Skin of body (tissue), 2 donors: Measurements from ENCODE around the gene HDAC4. TPM values are rescaled to one million over a fixed set of nuclear protein-coding genes. Genes with fewer than 3 reads are reported as not detected.
A peak's percentile ranks its signal among the peaks of the same experiment; 100 is the strongest.

Experiments used
- DNase-seq: peaks from one replicate; lab custom pipeline; 2025; lab: John Stamatoyannopoulos, UW
- total RNA-seq: library from RNA; depleted of rRNA; stranded (reverse); fragments of >200 nt; gene quantifications from one replicate; pipeline ENCODE4 v1.2.3, GENCODE V29; 2014

HDAC4 gene
- total RNA-seq, 1 donor from 2014 or later, result 22.8 TPM

- DNase-seq, result no peak
Measured at GRCh38 chr2:239102266-239102665, 298.6 kb downstream of the HDAC4 start.

DNA sequence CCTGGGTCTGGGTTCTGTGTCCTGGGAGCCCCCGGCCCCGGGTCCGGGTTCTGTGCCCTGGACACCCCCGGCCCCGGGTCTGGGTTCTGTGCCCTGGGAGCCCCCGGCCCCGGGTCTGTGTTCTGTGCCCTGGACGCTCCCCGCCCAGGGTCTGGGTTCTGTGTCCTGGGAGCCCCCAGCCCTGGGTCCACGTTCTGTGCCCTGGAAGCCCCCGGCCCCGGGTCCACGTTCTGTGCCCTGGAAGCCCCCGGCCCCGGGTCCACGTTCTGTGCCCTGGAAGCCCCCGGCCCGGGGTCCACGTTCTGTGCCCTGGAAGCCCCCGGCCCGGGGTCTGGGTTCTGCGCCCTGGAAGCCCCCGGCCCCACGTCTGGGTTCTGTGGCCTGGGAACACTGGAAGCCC, 299.0 kb downstream of the HDAC4 start:
- no peak for DNase-seq

DNA sequence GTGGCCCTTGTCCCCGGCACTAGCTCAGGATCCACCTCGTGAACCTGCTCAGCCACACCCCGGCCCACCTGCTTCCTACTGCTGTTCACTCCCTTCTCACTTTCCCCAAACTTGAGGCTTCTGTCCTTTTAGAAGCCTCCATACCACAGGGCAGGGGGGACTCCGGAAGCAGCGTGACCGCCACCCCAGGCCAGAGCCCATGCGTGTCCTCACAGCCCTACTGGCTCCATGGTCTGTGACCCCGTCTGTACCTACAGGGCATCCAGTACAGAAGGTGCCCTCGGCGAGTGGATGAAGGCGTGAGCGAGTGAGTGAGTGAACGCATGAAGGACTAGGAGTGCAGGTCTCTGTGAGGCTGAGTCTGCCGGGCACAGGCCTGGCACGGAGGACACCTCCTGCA, 299.7 kb downstream of the HDAC4 start:
- DNase-seq, result no peak

- no peak for DNase-seq
Measured at GRCh38 chr2:239099474-239099873, 301.3 kb downstream of the HDAC4 start.

DNA sequence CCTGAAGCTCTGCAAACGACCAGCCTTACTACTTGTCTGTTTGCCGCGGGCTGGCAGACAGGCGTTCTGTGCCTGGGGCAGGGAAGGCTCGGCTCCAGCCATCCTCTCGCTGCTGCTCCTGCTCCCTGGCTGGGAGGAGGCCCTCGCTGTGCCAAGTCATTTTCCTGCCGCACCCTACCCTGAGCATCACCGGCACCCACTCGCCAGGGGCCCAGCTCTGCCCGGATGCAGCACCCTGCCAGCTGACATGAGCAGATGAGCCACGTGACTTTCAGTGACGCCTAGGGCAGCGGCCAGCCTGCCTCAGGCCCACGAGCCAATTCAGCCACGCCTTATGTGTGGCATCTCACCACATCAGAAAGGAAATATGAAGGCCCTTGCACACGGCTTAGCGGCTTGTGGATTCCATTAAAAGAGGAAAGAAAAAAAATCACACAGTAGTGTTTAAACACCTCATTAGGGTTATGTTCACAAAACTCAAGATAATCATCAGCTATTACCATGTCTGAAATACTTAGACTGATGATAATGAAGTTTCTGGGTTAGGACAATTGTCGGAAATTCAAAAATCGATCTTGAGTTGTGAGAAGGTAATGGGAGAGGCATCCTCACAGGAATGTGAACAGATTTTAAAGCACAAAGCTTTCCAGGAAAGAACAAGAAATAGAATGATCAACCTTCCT, 302.4 kb downstream of the HDAC4 start:
- no peak for DNase-seq

DNA sequence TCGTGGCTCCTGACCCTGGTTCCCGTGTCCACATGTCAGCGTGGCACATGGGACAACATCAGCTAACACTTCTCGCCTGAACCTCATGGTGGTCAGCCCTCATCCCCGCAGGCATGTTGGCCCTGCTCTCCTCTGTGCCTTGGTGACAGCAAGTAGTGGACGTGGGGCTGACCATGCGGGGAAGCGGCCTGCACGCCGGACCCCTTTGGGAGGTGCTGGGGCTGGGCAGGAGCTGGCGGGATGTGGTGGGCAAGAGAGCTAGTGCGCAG, 303.5 kb downstream of the HDAC4 start:
- DNase-seq, result no peak

- no peak for DNase-seq
Measured at GRCh38 chr2:239096676-239097427, 304.0 kb downstream of the HDAC4 start.

DNA sequence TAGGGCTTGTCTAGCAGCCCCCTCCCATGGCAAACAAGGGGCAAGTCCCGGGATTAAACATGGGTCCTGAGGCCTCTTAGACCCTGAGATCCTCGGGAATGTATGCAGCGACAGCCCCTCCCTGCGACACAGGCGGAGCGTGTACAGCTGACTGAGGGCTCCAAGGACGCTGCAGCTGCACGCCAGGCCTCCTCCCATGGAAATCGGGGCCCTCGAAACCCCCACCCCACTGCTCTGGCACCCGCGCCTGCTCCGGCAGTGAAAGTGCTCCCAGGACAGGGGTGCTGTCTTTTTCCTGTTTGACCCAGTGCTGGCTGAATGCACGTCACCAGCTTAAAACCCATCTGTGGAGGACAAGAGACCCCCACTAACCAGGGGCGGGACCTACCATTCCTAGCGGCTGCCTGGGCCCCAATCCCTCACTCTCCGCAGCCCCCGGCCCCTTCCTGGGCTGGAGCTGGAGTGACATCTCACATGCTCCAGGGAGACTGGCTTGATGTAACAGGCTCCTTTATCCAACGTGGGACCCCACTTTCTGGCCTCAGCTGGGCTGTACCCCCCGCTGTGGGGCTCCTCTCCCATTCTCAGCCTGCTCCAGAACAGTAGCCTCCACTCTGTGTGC, 305.2 kb downstream of the HDAC4 start:
- peak; percentile 46 for DNase-seq

DNA sequence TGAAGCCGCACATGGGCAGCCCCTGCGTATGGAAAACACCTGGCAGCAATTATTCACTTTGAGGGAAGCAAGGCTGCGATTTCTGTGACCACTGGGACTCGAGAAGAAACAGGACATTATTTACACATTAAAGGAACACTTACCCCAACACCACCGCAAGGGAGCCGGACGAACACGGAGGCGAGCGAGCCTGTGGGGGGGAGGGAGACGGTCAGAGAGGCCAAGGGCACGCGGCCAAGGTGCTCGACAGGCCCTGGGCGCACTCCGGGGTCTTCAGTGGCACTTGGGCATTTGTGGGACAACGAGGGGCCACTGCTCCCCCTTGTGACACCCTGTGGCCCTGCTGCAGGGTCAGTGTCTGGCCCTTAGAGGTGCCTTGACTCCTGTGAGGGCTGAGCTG, 306.0 kb downstream of the HDAC4 start:
- DNase-seq, result no peak

DNA sequence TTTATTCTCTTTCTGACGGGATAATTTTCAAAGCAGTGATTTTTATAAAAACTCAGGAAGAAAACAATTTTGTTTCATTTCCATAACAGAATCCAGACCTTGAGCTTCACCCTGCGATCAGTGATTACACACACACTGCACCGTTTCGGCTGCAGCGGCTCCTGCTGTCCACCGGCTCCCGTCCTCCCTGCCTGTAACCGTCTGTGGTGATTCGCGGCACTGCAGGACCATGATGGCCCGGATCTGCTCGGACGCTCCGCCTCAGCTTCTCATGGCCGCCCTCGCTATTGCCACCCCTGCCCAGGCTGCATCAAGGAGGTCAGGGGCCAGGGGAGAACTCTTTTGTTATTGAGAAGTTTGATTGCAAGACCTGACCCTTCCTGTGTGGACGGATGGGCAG, 306.9 kb downstream of the HDAC4 start:
- no peak for DNase-seq

DNA sequence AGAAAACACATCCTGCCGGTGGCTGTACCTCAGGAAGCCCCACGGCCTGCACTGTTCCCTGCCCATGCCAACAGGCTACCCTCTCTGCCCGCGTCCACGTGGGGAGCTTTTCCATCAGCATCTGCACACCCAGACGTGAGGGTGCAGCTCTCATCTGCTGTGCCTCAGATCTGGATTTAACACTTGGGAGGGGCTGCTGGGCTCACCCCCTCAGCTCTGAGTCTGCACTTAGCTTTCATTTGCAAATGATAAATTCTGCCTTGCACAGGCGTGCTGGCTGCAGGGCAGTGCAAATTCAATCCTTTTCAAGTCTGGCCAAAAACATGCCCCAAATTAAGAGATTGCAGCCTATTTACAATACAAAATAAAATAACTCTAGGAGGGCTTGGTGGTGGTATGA, 307.3 kb downstream of the HDAC4 start:
- no peak for DNase-seq

GRCh38 chr2:239092571-239093294, 308.1 kb downstream of the HDAC4 start:
- no peak for DNase-seq

GRCh38 chr2:239089884-239090283, 310.9 kb downstream of the HDAC4 start:
- DNase-seq, result no peak

DNA sequence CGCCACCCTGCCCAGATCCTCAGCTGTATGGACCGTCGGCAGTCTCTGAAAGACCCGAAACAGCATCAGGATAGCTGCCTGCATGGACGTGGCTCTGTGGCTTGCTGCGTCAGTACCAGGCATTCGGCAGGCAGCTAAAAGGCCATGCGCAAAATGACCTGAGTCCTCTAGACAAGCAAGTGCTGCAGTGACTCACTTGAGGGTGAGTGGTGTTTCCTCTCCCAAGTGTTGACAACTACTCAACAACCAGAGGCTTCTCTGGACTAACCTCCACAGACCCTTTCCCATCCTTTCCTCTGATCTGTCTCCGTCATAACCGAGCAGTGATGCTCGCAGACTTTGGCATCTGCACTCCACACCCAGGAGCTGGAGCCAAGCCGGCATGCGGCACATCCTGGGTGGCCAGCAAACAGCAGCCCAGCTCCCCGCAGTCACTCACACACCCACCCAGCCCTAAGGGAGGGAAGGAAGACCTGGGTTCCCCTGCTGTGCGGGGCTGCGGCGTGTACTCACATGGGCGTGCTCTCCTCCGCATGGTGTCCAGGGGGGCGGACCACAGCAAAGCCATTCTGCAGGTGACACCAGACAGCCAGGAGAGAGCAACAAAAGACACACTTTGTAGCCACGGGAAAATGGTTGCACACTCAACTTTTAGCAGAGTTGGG, 313.6 kb downstream of the HDAC4 start:
- no peak for DNase-seq

- no peak for DNase-seq
Measured at GRCh38 chr2:239086325-239087020, 314.3 kb downstream of the HDAC4 start.

GRCh38 chr2:239085201-239085992, 315.4 kb downstream of the HDAC4 start:
- no peak for DNase-seq

- no peak for DNase-seq
Measured at GRCh38 chr2:239084007-239084406, 316.8 kb downstream of the HDAC4 start.

GRCh38 chr2:239082425-239082824, 318.4 kb downstream of the HDAC4 start:
- DNase-seq, result no peak

DNA sequence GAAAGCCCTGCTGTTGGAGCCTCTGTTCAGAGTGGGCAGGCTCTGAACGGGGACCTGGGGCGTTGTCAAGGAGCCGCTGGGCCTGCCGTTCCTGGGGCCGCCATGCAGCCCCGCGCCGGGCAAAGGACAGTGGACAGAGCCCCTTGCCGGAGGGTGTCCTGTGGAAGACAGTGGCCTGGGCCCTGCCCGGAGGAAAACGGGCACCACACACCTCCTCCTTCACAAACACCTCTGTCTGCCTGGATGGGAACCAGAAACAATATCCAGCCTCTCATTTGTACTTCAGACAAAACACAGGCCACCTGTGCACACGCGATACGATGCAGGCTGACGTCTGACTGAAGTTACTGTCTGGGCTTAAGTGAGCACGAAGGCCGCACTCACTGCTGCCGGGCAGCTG, 319.2 kb downstream of the HDAC4 start:
- DNase-seq, result no peak

DNA sequence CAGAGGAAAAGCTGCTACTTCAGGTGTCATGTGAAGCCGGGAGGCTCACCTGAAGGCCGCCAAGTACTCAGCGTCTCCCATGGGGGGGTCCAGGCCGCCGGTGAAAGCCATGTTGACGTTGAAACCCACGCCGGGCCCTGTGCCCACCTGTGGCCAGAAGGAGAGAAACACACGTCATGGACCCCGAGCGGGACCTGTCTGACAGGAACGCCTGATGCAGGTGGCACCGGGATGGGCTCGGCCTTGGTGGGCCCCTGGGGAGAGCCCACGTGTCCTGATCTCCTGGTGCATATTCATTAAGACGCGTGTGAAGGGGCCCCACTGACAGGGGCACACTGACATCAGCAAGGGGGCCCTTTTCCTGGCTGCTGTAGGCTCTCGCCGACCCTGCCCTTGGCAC, 319.8 kb downstream of the HDAC4 start:
- no peak for DNase-seq
